Loucy (cell line): ENCODE results near the gene LRRC55.

Source experiments
- H2AFZ ChIP-seq: fragments of 200-600 bp; sonication (generic); 2 replicates; pipeline ENCODE4 v1.6.0; 2016; ENCODE audit warnings: antibody characterized with exemption, mild to moderate bottlenecking, low read length, moderate library complexity
- H3F3A ChIP-seq: fragments of 200-600 bp; 2 replicates; pipeline ENCODE4 v1.6.0; 2016; ENCODE audit warnings: antibody characterized with exemption, low read depth, mild to moderate bottlenecking
- H3K27me3 ChIP-seq: fragments of 200-600 bp; sonication (generic); 2 replicates; pipeline ENCODE4 v1.6.1; 2014; ENCODE audit warnings: low read length, mild to moderate bottlenecking; ENCODE audit not compliant: insufficient read depth, poor library complexity, severe bottlenecking
- H3K36me3 ChIP-seq: fragments of 200-600 bp; sonication (generic); 2 replicates; pipeline ENCODE4 v1.6.1; 2016; ENCODE audit warnings: low read length; ENCODE audit not compliant: insufficient read depth
- H3K4me1 ChIP-seq: fragments of 200-600 bp; sonication (generic); 2 replicates; pipeline ENCODE4 v1.5.1; 2014; ENCODE audit warnings: low read length, mild to moderate bottlenecking; ENCODE audit not compliant: insufficient read depth, poor library complexity, severe bottlenecking
- H3K4me2 ChIP-seq: fragments of 200-600 bp; sonication (generic); 2 replicates; pipeline ENCODE4 v1.6.0; 2014; ENCODE audit warnings: antibody characterized with exemption, low read length, low read depth, mild to moderate bottlenecking; ENCODE audit not compliant: poor library complexity, severe bottlenecking
- H3K4me3 ChIP-seq: fragments of 200-600 bp; sonication (generic); 2 replicates; pipeline ENCODE4 v1.5.1; 2014; ENCODE audit warnings: low read length, mild to moderate bottlenecking, mixed read lengths; ENCODE audit not compliant: poor library complexity, severe bottlenecking
- H3K79me2 ChIP-seq: fragments of 200-600 bp; sonication (generic); 2 replicates; pipeline ENCODE4 v1.6.1; 2014; ENCODE audit warnings: low read length; ENCODE audit not compliant: insufficient read depth
- H3K9ac ChIP-seq: fragments of 200-600 bp; sonication (generic); 2 replicates; pipeline ENCODE4 v1.6.0; 2014; ENCODE audit warnings: mild to moderate bottlenecking, low read depth, low read length, moderate library complexity; ENCODE audit not compliant: poor library complexity, severe bottlenecking
- H3K9me2 ChIP-seq: fragments of 200-600 bp; sonication (generic); replicated peaks from 2 replicates; pipeline ENCODE4 v1.6.1; 2016; ENCODE audit warnings: low read depth, low read length, mixed read lengths
- H3K9me3 ChIP-seq: fragments of 200-600 bp; sonication (generic); 2 replicates; pipeline ENCODE4 v1.6.1; 2014; ENCODE audit warnings: mild to moderate bottlenecking, antibody characterized with exemption, low read length, low read depth; ENCODE audit not compliant: insufficient read depth
- H4K20me1 ChIP-seq: fragments of 200-600 bp; sonication (generic); 2 replicates; pipeline ENCODE4 v1.6.0; 2014; ENCODE audit warnings: antibody characterized with exemption, low read length, mild to moderate bottlenecking; ENCODE audit not compliant: insufficient read depth, poor library complexity, severe bottlenecking
- CTCF ChIP-seq: fragments of 200-600 bp; sonication (generic); conservative IDR thresholded peaks from 2 replicates; pipeline ENCODE4 v1.5.1; 2014; ENCODE audit warnings: mild to moderate bottlenecking, antibody characterized with exemption, low read length
- EZH2phosphoT487 ChIP-seq: fragments of 200-600 bp; IDR thresholded peaks from 2 replicates; pipeline ENCODE4 v1.6.1; 2018; ENCODE audit warnings: antibody characterized with exemption, mild to moderate bottlenecking, moderate library complexity, borderline replicate concordance

The LRRC55 gene

GRCh38 chr11:57155838-57156607 lies 25.7 kb upstream of the LRRC55 start:
- Histone ChIP-seq H3K27me3 (no peaks in the 10 kb centered on the region), H3K4me1 (no peaks in the 10 kb centered on the region), H3K9me2 (no peaks in the 10 kb centered on the region), H4K20me1 (no peaks in the 10 kb centered on the region), H2AFZ (no peak overlapping the region), H3K79me2 (no peaks in the 10 kb centered on the region), H3K9ac (no peak overlapping the region), H3K36me3 (no peaks in the 10 kb centered on the region), H3K4me2 (no peak overlapping the region), H3K9me3 (no peaks in the 10 kb centered on the region), H3F3A (no peaks in the 10 kb centered on the region), H3K4me3 (no peak overlapping the region)
- TF ChIP-seq EZH2phosphoT487 (no peak), CTCF (no peak)

GRCh38 chr11:57156928-57157327 lies 24.8 kb upstream of the LRRC55 start:
- H4K20me1 ChIP-seq = no peaks in the 10 kb centered on the region
- no peaks in the 10 kb centered on the region for H3K27me3 ChIP-seq
- TF ChIP-seq EZH2phosphoT487 (no peak), CTCF (no peak)
- H3K79me2 ChIP-seq = no peaks in the 10 kb centered on the region
- H3K9ac ChIP-seq = no peak overlapping the region
- no peaks in the 10 kb centered on the region for H3K9me3 ChIP-seq
- H3K36me3 ChIP-seq = no peaks in the 10 kb centered on the region
- no peak overlapping the region for H2AFZ ChIP-seq
- no peak overlapping the region for H3K4me3 ChIP-seq
- H3K9me2 ChIP-seq = no peaks in the 10 kb centered on the region
- no peak overlapping the region for H3K4me2 ChIP-seq
- H3K4me1 ChIP-seq = no peaks in the 10 kb centered on the region
- no peaks in the 10 kb centered on the region for H3F3A ChIP-seq

- no peaks in the 10 kb centered on the region for H3K9me3 ChIP-seq
- no peak for TF ChIP-seq CTCF
- no peak for TF ChIP-seq EZH2phosphoT487
- H3K9ac ChIP-seq = no peak overlapping the region
- no peaks in the 10 kb centered on the region for H3K4me1 ChIP-seq
- H4K20me1 ChIP-seq = no peaks in the 10 kb centered on the region
- no peaks in the 10 kb centered on the region for H3F3A ChIP-seq
- no peaks in the 10 kb centered on the region for H3K36me3 ChIP-seq
- H2AFZ ChIP-seq = no peak overlapping the region
- H3K4me2 ChIP-seq = no peak overlapping the region
- no peaks in the 10 kb centered on the region for H3K79me2 ChIP-seq
- H3K4me3 ChIP-seq = no peak overlapping the region
- no peaks in the 10 kb centered on the region for H3K27me3 ChIP-seq
- no peaks in the 10 kb centered on the region for H3K9me2 ChIP-seq
These were observed 24.1 kb upstream of the LRRC55 start for GRCh38 chr11:57157624-57158023.
